AML-193 (cell line): ENCODE data around the gene UNC5B.
A peak's percentile ranks its signal among the peaks of the same experiment; 100 is the strongest.
"Not testable (repeated sequence)": the region's sequence is repeated elsewhere in the genome, so short reads cannot be mapped to it uniquely, and the experiment has no call there.

Experiments
- DNase-seq, 2 experiments: peaks; one replicate each; lab custom pipeline; 2025; lab: John Stamatoyannopoulos, UW

UNC5B gene

DNA sequence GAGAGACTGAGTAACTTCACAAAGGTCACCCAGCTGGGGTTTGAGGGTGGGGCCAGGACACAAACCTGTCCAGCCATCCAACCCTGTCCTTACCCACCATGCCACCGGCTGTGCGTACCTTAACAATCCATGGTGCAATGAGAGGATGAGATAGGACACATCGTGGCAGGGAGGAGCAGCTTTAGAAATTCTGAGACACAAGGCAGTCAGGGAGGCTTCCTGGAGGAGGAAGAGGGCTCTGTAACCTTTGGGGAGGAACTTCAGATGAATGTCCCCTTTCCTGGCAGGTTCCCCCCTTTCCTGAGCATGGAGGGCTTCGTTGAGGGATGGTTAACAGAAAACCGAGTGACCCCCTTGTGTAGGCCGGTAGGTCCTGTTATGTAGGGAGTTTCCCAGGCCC lies 71.0 kb downstream of the UNC5B start:
- DNase-seq = no peak

DNA sequence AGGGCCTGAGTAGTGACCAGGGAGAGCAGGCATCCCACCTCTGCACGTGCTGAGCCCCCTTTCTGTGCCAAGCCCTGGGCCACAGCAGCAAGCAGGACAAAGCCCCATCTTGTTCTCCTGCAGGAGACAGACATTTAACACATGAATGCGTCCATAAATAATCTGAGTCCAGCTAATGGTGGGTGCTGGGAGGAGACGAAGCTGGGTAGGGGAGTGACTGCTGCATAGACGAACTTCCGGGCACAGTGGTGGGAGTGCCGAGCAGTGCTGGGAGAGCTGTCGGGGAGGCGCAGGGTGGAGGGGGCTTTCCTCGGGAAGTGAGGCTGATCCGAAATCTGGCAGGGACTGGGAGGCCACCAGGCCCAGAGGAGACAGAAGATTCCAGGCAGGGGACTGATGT lies 71.5 kb downstream of the UNC5B start:
- no peak for DNase-seq

DNA sequence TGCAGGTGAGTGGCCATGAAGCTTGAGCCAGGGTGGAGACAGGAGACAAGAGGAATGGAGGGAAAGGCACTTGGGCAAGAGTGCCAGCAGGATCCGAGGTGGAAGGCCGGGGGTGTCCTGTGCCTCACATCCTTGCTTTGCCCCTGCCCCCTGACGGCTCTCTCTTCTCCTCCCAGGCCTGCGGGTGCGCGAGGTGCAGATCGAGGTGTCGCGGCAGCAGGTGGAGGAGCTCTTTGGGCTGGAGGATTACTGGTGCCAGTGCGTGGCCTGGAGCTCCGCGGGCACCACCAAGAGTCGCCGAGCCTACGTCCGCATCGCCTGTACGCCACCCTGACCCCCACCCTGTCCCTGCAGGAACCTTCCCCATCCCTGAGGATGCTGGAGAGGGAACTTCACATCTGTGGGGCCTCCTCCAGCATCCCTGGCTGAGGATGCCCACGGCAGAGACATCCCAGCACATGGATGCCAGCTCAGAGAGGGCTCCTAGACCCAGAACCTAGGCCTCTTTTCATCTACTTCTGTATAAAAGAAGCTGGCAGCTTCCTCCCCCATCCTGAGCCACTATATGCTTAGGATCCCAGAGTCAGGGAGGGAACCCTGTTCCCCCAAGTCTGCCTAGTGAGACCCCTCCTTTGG lies 72.3 kb downstream of the UNC5B start:
- no peak for DNase-seq

DNA sequence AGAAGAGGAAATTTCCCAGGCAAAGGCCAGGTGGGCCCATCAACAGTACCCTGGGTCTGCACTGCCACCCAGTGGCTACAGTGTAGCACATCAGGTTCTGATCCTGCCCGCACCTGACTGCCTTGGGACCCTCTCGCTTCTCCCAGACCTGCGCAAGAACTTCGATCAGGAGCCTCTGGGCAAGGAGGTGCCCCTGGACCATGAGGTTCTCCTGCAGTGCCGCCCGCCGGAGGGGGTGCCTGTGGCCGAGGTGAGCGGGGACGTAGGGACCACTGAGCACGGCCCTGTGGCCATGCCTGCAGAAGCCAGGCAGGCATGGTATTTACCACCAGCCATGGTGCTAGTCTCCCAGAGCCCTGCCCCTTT lies 72.8 kb downstream of the UNC5B start:
- peak; percentile 1 to 12 for DNase-seq

DNA sequence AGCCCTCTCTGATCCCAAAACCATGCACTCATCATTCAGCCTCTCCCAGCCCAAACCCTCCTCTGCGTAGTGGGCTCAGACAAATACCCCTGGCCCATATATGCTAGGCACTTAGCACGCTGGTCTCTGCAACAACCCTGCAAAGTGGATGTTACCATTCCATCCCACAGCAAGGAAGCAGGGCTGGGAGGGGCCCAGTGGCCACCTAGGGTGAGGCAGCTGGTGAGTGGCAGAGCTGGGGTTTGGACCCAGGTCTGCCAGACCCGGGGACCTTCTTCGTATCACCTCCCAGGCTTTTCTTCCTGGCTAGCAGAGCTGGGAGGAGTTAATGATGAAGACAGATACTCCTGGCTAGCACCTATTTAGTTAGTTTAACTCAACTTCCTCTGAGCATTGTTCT lies 73.6 kb downstream of the UNC5B start:
- DNase-seq = no peak

DNA sequence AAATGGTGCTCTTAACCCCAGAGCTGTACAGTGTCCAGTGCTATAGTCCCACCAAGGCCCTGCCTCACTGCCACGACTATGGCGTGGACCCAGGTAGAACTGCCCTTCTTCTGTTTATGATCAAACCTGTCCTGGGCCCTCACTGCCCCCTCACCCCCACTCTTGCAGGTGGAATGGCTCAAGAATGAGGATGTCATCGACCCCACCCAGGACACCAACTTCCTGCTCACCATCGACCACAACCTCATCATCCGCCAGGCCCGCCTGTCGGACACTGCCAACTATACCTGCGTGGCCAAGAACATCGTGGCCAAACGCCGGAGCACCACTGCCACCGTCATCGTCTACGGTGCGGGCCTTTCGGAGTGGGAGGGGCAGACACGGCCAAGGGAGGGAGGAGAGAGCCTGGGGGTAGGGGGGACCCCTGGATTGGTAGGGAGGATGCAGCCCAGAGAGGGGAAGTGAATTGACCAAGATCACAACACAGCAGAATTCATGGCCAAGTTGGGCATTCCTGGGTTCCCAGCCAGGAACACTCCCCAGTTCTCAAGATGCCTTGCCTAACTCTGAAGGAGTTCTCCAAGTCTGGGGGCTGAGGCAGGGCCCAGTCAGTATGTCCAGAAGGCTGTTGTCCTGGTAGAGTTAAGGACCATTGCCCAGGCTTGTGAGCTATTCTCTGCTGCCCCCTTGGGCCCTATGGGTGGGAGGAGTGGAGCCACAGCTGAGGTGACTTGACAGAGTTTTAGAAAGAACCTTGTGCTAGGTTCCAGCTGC lies 74.3 kb downstream of the UNC5B start:
- no peak for DNase-seq

DNA sequence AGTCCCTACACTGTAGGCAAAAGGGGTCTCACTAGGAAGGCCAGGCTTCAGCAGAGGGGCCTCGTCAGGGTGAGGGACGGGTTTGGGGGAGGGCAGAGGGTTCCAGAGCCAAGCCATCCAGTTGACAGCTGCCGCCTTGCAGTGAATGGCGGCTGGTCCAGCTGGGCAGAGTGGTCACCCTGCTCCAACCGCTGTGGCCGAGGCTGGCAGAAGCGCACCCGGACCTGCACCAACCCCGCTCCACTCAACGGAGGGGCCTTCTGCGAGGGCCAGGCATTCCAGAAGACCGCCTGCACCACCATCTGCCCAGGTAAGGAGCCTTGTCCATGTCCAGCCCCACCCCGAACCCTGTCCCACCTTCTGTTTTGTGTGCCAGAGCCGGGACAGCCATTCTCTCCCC lies 75.1 kb downstream of the UNC5B start:
- no peak for DNase-seq

DNA sequence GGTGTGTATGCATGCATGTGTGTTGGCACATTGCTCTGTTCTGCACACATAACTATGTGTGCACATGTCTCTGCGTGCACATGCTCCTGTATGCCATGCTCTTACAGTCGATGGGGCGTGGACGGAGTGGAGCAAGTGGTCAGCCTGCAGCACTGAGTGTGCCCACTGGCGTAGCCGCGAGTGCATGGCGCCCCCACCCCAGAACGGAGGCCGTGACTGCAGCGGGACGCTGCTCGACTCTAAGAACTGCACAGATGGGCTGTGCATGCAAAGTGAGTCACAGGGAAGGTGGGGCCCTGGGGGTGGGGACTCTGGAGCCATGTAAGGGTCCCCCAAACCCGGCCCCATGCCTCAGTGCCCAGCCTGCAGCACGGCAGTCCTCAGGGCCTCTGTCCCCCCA lies 76.1 kb downstream of the UNC5B start:
- no peak for DNase-seq

DNA sequence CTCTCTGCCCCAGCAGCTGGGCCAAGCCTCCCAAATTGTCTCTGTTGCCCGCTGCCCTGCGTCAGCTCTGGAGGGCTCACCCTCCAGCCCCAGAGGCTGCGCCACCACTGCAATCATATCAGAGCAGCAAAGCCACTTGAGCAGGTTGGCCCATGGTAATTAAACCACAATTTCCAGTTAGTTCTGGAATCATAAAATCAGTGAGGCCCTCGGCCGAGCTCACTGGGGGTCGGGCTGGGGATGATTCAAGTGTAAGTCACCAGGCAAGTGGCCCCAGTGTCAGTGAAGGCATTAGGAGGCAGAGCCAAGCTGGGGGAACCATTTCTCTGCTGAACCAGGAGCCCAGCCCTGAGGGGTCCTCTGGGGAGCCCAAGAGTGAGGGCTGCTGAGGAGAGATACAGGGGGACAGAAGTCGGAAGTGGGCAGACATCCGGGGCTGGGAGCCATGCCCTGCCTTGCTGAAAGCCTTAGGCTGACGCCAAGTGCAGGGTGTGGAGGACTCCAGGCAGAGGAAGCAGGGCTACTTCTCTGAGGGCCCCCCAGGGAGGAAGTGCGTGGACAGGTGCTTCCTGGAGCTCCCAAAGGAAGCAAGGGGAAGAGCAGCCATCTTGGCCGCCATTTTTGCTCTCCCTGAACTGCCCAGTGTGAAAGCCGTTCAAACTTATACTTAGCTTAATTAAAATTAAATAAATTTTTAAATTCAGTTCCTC lies 77.2 kb downstream of the UNC5B start:
- DNase-seq = no peak

DNA sequence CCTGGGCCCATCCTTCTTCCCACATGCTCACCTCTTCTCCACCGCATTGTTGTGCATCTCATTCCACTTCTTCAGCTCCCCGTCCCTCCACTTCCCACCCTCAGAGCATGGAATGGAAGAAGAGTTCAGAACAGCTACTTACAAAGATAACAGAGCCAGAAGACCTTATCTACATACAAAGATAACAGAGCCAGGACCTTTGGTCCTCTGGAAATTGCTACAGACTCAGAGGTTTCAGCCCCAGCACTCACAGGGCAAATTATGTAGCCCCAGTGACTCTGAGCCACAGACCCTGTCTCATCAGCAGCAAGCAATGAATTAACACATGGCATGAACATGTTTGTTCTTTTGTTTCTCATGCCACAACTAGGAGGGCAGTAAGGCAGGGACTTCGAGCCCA lies 78.0 kb downstream of the UNC5B start:
- DNase-seq = no peak

DNA sequence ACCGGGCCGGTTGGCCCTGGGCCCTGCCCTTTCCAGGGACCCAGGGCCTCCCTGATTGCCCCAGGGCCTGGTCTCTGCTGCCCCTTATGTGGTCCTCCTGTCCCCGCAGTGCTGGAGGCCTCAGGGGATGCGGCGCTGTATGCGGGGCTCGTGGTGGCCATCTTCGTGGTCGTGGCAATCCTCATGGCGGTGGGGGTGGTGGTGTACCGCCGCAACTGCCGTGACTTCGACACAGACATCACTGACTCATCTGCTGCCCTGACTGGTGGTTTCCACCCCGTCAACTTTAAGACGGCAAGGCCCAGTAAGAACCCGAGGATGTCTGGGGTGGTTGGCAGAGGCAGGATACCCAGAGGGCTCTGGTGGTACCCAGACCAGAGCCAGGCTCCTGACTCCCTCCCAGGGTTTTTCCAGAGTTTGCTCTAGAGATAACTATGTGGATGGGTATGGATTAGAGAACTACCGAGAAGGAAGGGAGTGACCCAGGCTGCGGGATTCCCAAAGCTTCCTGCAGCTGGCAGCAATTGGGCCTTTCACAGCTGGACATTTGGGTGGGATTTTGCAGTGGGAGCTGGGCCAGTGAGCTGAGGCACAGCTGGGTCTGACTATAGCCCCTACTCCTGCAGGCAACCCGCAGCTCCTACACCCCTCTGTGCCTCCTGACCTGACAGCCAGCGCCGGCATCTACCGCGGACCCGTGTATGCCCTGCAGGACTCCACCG lies 78.6 kb downstream of the UNC5B start:
- DNase-seq = no peak

DNA sequence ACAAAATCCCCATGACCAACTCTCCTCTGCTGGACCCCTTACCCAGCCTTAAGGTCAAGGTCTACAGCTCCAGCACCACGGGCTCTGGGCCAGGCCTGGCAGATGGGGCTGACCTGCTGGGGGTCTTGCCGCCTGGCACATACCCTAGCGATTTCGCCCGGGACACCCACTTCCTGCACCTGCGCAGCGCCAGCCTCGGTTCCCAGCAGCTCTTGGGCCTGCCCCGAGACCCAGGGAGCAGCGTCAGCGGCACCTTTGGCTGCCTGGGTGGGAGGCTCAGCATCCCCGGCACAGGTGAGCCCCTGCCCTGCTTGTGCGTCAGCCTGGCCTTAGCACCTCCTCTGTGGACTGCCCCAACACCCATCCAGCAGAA lies 79.1 kb downstream of the UNC5B start:
- no peak for DNase-seq

DNA sequence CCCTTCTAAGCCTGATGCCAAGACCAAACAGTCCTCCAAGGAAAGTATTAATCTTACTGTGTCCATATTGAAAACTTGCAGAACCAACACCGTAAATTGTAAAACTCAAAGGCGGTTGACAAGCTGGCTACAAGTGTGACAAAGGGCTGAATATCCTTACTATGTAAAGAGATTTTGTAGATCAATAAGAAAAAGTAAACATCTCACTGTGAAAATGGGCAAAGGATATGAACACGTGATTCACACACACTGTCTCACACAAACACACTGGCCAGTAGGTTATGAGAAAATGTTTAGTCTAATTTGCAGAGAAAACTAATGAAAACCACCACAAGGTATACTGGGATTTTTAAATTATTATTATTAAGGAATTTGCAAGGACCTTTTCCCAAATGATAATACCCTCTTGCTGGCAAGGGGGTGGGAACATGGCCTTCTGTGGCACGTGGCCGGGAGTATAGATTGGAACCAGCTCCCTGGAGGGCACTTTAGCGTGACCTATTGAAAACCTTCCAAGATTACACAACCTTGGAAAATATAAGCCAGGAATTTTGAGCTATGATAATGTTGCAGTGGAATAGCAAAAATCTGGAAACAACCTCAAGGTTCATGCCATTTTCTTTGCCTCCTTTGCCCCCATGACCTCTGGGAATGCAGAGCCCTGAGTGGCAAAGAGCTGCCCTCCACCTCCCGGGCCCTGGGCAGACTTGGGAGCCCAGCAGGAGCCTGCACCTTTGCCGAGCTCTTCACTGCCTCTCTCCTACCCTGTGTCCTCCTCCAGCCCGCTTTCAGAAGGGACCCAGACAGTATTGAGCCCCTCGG lies 80.5 kb downstream of the UNC5B start:
- no peak for DNase-seq

DNA sequence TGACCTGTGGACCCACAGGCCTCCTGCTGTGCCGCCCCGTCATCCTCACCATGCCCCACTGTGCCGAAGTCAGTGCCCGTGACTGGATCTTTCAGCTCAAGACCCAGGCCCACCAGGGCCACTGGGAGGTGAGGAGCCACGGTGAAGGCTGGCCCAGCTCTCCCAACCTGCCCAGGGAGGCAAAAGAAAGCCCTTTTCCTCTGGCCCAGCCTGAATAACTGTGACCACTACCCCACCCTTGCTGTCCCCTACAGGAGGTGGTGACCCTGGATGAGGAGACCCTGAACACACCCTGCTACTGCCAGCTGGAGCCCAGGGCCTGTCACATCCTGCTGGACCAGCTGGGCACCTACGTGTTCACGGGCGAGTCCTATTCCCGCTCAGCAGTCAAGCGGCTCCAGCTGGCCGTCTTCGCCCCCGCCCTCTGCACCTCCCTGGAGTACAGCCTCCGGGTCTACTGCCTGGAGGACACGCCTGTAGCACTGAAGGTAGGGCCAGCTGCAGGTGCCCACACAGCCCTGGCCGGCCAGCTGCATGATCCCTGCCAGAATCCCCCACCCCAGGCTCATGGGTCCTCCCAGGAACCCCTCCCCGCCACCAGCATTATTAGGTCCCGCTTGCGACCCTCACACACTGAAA lies 81.2 kb downstream of the UNC5B start:
- DNase-seq = no peak

DNA sequence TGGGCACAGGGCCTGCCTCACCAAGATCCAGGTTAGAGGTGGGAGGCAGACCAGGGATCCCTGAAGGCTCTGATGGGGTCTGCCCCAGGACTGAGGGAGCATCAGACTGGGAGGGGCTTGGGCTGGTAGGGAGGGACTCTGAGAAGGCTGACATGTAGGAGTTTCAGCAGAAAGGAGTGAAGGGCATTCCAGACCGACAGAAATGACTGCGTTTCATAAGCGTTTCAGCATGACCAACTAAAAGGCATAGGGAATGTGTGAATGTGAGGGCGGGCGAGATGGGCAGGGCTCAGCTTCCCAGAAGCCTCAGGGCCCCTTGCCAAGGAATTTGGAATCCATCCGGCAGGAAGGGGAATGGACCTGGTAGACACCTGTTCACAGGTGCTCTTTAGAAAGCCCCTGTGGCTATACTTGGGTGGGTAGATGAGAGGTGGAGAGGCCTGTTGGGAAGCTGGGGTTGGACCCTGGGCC lies 81.8 kb downstream of the UNC5B start:
- no peak for DNase-seq

DNA sequence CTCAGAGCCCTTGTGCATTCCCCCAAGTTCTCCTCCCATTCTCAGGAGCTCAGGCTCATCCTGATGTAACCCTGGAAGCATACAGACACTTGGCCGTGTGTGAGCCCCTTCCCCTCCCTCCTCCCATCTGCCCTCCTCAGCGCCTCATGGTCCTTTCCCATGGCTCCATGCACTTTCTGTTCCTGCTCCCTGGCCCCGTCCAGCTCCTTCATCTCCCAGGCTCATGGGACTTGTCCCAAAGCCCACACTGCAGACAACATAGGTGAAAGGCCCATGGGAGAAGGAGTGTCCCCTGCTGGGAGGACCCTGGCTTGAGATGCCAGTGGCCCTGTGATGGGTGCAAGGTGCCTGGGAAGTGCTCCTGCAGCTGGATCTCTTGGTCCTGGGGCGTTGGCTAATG lies 82.5 kb downstream of the UNC5B start:
- no peak for DNase-seq

DNA sequence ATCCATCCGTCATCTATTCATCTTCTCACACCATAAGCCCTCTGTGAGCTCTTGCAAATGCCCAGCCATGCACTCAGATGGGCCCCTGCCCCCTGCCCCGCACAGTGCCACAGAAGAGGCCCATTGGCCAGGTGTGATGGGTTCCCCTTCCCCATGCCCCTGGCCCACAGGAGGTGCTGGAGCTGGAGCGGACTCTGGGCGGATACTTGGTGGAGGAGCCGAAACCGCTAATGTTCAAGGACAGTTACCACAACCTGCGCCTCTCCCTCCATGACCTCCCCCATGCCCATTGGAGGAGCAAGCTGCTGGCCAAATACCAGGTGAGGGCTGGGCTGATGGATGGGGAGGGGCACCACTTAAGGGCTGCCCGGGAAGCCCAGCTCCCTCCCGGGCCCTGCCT lies 83.3 kb downstream of the UNC5B start:
- DNase-seq = no peak

DNA sequence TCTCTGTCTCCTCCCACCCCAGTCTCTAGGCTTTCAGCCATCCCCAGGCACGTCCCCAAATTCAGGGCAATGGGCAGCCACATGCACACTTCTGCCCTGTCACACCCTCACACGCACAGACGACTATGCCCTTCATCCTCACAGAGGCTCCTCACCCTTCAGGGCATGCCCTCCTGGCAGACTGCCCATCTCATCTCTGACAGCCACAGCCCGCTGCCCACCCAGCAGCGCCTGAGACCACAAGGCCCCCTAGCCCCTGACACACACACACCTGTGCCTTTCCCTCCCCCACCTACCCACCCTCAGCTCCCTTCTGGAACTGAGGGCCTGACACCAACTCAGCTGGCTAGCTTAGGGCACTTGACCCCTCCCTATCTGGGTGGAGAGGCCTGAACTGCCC lies 83.7 kb downstream of the UNC5B start:
- no peak for DNase-seq

DNA sequence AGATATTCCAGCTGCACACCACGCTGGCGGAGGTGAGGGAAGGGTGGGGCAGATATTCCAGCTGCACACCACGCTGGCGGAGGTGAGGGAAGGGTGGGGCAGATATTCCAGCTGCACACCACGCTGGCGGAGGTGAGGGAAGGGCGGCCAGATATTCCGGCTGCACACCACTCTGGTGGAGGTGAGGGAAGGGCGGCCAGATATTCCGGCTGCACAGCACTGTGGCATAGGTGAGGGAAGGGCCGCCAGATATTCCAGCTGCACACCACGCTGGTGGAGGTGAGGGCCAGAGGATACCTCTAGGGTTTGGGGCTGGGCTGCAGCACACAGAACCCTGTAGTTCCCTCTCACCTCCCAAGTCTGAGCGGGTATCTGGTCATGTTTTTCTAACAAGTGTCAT lies 84.4 kb downstream of the UNC5B start:
- DNase-seq = not testable (repeated sequence)

DNA sequence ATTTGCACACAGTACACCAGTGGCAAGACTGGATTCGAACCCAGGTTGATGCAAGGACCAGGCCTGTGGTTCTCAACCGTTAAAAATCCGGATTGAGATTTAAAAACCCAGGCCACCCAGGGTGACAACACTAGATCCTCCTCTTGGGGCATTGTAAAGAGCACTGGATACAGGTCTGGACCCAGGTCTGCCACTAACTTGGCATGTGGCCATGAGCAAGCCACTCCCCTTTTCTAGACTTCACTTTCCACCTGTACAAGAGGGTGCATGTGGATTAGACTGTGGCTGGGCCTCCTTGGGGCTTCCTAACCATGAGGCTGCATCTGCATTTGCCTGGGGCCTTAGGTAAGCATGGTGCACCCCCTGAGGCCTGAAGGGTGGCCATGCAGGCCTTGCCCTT lies 85.0 kb downstream of the UNC5B start:
- no peak for DNase-seq

DNA sequence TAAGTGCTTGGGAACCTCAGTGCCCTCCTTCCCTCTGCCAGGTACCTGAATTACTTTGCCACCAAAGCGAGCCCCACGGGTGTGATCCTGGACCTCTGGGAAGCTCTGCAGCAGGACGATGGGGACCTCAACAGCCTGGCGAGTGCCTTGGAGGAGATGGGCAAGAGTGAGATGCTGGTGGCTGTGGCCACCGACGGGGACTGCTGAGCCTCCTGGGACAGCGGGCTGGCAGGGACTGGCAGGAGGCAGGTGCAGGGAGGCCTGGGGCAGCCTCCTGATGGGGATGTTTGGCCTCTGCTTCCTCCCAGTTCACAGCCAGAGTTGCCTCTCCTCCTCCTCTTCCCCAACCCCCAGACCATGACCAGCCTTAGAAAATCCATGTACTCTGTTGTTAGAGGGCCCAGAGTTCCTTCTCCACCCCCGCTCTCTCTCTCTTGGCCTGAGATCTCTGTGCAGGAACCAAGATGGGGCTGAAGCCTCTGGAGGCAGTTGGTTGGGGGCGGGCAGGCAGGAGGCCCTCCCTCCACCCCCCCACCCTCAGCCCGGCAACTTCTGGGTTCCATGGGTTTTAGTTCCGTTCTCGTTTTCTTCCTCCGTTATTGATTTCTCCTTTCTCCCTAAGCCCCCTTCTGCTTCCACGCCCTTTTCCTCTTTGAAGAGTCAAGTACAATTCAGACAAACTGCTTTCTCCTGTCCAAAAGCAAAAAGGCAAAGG lies 86.9 kb downstream of the UNC5B start:
- no peak for DNase-seq
